ENCODE results near the gene GMCL2.

GMCL2 gene

GRCh38 chr5:178221282-178221681 lies 34.1 kb upstream of the GMCL2 start:
- DNase-seq: no peak

- no peak for DNase-seq
These were observed 31.7 kb upstream of the GMCL2 start for GRCh38 chr5:178218827-178219226.

DNA sequence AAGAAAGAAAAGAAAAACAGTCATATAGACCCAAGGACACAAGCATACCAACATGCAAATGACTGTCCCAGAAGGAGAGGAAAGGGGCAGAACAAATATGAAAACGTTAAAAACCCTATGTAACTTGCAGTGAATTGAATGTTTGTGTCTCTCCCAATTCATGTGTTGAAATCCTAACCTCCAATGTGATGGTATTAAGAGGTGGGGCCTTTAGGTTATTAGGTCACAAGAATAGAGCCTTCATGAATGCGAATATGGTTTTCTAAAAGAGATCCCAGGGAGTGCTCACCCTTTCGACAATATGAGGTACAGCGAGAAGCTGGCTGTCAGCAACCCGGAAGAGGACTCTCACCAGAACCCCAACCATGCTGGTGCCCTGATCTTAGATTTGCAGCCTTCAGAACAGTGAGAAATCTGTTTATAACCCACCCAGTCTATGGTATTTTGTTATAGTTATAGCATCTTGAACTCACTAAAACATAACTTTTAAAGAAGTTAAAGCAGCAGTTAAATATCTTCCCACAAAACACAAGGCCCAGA lies 31.1 kb upstream of the GMCL2 start:
- DNase-seq: no peak

DNA sequence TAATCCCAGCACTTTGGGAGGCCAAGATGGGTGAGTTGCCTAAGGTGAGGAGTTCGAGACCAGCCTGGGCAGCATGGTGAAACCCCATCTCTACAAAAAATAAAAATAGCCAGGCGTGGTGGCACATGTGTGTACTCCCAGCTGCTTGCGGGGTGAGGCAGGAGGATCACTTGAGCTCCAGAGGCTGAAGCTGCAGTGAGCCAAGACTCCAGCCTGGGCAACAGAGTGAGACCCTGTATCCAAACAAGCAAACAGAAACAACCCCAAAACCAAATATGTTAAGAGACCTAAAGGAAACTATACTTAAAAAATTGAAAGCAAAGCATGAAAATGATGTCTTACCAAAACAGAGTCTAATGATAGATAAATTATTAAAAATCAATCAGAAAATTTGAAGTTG lies 29.6 kb upstream of the GMCL2 start:
- DNase-seq: no peak

DNA sequence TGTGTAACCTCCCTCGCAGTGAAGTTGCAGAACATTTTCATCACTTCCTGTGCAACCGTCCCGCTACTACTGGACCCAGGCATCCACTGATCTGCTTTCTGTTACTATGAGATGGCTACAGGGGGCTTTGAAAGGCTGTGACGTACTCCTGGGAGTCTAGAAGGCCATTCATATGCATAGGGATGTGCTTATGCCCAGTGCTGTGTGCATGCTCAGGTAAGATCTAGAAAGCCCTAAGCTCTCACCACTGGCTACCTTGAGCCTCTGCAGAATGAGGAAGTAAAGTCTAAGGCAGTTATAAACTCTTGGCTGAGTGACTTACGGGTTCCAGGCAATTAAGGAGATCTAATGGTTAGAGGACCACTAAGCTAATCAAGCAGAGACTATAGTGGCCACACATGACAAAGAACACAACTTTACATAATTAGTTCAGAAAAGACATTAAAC lies 28.9 kb upstream of the GMCL2 start:
- DNase-seq: no peak

DNA sequence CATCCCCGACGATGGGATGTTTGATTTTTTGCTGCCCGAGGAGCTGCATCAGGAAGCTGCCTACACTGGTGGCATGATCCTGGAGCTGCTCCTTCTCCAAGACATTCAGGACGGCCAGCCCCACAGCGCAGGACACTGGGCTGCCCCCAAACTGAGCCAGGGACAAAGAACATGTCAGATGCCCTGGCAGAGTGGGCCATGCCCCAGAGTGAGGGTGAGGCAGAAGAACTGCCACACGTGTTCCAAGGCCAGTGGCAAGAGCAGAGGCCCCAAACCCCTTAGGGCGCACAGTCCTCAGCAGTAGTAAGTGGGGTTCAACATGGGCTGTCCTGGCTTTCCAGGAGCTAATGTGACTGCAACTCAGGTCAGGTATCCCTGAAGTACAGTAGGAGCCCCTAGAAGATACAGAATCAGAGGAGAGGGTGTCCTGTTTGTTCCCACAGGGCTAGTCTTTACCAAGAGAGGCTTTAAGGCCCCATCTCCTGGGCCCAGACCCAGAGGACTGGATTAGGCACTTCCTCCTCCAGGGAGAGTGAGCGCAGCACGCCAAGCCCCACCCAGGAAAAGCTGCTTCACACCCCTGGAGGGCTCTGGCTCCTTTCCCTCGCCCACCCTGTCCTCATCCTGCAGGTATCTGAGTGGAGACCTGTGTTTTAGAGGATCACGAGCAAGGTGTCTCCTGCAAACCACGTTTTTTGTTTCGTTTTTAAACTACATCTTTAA lies 28.3 kb upstream of the GMCL2 start:
- no peak for DNase-seq

DNA sequence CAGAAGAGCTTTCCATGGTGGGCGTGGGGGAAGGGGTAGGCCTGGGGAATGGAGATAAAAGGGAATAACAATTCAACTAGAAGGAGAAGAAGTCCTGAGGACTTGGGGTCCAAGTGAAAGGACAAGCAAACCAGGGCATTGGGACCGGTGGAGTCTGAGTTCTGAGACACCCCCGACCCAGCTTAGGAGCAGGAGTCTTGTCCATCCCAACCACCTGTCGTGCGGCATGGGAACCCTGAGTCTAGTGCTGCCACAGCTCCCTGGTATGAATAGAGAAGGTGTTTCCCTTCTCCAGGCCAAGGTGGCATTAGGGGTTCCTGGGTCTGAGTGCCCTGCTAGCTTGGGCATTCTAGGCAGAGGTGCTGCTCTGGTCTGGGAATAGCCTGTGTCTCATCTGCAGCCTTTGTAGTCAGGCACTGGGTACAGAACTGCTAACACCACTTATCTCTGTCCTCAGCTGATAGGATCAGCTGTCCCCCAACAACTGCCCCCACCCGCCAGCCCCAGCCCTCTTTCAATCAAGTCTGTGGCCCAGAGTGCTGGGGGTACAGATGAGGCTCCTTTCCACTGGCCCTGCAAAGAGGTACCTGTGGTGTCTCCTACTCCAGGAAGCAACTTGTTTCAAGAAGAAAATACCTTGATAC lies 27.1 kb upstream of the GMCL2 start:
- no peak for DNase-seq

DNA sequence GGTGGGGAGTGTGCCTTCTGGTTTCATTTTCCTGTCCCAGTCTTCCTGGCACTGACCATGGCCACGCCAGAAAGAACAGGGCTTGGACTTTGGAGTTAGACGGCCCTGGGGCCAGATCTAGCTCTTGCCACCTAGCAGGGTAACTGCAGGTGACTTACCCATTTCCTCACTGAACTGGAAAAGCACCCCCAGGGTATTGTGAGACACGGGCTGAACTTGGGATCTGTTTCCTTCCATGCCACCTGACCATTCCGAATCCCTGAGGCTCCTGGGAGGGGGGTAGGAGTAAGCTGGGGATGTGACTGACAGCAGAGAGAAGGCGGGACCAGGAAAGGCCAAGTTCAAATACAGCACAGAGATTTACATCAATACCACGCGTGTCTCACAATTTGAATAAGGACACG lies 26.6 kb upstream of the GMCL2 start:
- DNase-seq: no peak

GRCh38 chr5:178213003-178213461 lies 25.9 kb upstream of the GMCL2 start:
- no peak for DNase-seq

- no peak for DNase-seq
These were observed 25.3 kb upstream of the GMCL2 start for GRCh38 chr5:178212241-178213002.

DNA sequence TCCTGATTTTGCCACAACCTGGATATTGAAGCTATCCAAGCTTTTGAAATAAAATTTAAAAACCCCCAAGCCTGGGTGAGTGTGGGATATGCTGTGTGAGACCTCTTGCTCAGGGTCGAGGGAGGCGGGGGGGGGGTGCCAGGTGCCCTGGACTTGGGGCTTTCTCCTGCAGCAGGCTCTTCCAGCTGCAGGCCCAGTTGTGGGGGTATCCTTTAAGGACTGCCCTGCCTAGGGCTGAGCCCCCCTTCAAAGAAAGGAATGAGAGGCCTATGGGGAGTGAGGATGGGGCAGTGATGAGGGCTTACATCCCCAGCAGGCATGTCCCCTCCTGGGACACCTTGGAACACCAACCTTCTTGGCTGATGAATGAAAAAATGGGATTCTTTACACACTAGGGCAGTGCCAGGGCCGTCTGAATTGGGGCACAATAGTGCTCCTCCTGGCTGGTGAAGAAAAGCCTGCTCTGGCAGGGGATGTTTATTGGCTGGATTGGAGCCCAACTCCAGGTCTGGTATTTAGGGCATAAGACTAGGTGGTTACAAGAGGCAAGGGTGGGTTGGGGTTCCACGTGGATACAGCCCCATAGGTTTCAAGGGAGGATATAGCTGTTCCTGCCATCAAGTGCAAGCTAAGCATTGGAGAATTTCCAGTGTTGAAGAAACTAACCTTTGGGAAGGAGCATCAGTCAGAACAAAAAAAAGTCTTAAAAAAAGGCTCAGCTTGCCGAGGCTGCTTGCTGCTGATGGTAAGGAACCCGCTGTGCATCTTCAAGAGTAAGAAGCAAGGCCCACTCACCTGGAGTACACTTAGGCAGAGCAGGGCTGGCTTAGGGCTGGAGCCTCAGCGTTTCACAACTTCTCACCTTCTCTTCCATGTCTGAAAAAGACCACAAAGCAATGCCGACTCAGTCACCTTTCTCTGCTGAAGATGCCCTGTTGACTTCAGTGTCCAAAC lies 24.2 kb upstream of the GMCL2 start:
- no peak for DNase-seq

GRCh38 chr5:178210686-178211085 lies 23.5 kb upstream of the GMCL2 start:
- DNase-seq: no peak

GRCh38 chr5:178210073-178210535 lies 22.9 kb upstream of the GMCL2 start:
- DNase-seq: no peak

DNA sequence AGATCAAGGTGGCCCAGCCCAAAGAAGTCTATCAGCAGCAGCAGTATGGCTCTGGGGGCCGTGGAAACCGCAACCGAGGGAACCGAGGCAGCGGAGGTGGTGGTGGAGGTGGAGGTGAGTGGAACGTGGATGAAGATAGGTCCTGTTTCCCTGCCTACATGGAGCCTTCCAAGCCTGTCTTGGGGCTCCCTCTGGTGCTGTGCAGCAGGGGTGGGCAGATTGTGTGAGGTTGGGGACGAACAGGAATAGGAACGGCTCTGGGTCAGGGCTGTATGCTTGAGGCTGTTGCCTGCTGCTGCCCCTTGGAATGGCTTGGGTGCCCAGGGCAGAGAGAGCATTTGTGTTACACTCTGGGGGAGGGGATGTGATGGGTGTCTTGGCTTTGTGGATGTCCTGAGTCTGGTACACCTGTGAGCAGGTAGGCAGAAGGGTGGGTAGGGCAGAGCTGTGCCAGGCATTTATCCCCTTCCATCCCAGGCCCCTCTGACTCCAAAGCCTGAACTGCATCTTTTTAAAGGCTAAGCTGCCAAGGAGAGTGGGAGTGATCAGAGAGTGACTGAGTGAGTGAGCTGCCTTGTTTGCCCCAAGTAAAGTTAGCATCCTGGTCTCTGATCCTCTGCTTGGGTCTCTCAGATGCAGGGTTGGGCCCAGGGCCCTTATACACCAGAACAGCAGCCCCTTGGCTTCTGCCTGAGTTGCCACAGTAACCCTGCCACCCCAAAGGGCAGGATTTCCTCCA lies 22.3 kb upstream of the GMCL2 start:
- no peak for DNase-seq

DNA sequence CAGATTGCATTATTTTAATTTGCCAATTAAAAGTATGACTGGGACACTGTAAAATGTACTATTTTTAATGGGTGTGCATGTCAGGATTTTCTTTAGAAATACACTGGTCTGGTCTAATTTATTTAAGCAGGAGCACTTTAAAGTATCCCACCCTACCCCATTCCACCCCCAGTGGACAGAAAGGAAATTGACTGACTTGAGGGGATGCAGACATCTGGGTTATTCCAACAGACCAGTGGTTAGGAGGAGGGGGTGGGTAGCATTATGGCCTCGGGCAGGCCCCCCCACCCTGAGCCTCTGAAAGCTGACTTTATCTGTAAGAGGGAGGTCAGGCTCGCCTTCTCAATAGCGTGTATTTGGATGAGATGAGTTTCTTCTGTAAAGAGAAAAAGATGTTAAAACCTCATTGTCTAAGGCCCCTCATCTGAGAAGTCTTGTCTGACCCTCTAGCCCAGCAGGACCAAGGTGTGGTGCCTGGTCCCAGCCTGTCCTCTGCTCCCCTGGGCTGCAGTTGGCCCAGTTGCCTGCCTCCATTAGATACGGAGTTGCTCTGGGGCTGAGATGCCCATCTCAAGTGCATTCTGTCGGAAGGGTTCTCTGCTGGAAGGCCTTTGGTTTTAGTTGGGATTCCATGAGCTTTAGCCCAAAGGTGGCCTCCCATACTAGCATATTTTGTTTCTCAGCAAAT lies 21.5 kb upstream of the GMCL2 start:
- DNase-seq: no peak

- DNase-seq: no peak
These were observed 20.7 kb upstream of the GMCL2 start for GRCh38 chr5:178207917-178208280.

DNA sequence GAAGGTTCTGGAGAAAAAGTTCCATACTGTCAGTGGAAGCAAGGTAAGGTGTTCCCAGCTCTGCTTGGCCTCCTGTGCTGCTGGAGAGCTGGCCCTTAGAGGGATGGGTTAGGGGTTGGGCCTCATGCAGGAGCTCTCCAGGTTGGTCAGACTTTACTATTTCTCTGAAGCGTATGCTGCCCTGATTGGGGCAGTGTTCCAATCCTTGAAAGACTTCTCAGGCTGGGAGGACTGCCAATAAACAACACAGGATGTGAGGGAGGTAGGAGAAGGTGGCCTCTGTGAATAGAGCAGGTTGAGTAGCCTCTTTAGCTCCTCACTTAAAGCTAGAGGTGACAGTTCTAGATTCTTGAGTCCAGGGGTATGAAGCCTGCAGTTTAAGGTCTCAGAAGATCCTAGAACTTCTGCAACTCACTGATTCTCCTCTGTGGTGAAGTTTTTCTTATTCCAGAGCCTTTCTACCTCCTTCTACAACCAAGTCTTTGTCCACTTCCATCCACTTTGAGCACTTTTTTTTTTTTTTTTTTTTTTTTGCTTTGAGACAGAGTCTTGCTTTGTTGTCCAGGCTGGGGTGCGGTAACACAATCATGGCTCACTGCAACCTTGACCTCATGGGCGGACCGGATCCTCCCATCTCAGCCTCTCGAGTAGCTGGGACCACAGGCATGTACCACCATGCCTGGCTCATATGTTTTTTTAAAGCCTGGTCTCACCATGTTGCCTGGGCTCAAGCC lies 20.2 kb upstream of the GMCL2 start:
- DNase-seq: no peak

DNA sequence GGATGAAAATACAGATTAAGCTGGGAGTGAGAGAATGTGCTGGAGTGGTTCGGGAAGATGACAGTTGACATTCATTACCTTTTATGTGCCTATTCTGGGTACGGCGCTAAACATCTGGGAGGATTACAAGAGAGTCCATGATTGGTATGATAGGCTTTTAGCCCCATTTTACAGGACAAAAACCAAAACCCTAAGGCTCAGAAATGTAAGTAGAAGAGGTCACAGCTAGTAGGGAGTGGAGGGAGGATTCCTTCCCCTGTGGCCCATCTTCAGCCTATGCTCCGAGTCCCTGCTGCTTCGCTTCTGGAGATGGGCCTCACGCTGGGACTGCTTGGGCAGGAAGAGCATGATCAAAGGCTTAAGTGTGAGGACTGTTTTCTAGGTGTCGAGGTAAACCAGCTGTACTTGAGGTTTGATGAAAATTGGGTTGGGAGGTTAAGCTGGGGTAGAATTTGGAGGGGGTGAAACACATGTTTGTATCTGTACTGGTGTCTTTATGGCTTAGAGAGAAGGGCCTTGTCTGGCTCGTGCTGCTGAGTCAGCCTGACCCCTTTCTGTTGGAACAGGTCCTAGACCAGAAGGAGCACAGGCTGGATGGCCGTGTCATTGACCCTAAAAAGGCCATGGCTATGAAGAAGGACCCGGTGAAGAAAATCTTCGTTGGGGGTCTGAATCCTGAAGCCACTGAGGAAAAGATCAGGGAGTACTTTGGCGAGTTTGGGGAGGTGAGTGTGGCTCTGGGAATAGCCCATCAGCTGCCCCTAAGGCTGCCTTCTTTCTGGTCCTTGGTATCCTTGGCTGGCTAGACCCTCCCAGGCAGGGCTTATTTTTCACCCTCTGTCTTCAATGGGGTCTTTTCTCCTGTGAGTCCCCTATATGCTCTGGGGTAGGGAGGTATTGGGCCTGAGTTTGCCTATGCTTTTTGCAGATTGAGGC lies 19.3 kb upstream of the GMCL2 start:
- no peak for DNase-seq

GRCh38 chr5:178205749-178206047 lies 18.5 kb upstream of the GMCL2 start:
- no peak for DNase-seq

Data from GDM1 (cell line).